GM23248 (cell line): Measurements from ENCODE around the gene DKK3. TPM values are rescaled to one million over a fixed set of nuclear protein-coding genes. Genes with fewer than 3 reads are reported as not detected.

Experiments used
- DNase-seq: peaks from one replicate; pipeline ENCODE4 v3.0.0-alpha.2; 2015
- H2AFZ ChIP-seq: fragments of 200-600 bp; sonication (generic); 2 replicates; pipeline ENCODE4 v1.6.1; 2016; ENCODE audit warnings: antibody characterized with exemption
- H3F3A ChIP-seq: fragments of 200-600 bp; sonication (generic); 2 replicates; pipeline ENCODE4 v1.6.1; 2016; ENCODE audit warnings: mild to moderate bottlenecking, antibody characterized with exemption, mixed run types; ENCODE audit not compliant: insufficient read depth
- H3K27ac ChIP-seq: fragments of 200-600 bp; sonication (generic); 2 replicates; pipeline ENCODE4 v1.5.1; 2016; ENCODE audit warnings: mild to moderate bottlenecking
- H3K27me3 ChIP-seq: fragments of 200-600 bp; sonication (generic); replicated peaks from 2 replicates; pipeline ENCODE4 v1.6.1; 2016; ENCODE audit warnings: mild to moderate bottlenecking; ENCODE audit not compliant: insufficient read depth
- H3K36me3 ChIP-seq: fragments of 200-600 bp; sonication (generic); 2 replicates; pipeline ENCODE4 v1.6.1; 2016; ENCODE audit warnings: low read depth, mild to moderate bottlenecking
- H3K4me1 ChIP-seq: fragments of 200-600 bp; sonication (generic); 2 replicates; pipeline ENCODE4 v1.6.1; 2016; ENCODE audit warnings: mild to moderate bottlenecking; ENCODE audit not compliant: insufficient read depth
- H3K4me2 ChIP-seq: fragments of 200-600 bp; sonication (generic); one replicate; pipeline ENCODE4 v1.6.1; 2016; ENCODE audit warnings: mild to moderate bottlenecking; ENCODE audit not compliant: unreplicated experiment
- H3K4me3 ChIP-seq: fragments of 200-600 bp; sonication (generic); 2 replicates; pipeline ENCODE4 v1.5.1; 2016; ENCODE audit warnings: mild to moderate bottlenecking
- H3K79me2 ChIP-seq: fragments of 200-600 bp; sonication (generic); 2 replicates; pipeline ENCODE4 v1.6.1; 2016; ENCODE audit warnings: mild to moderate bottlenecking; ENCODE audit not compliant: insufficient read depth
- H3K9ac ChIP-seq: fragments of 200-600 bp; sonication (generic); 2 replicates; pipeline ENCODE4 v1.6.1; 2016; ENCODE audit warnings: mild to moderate bottlenecking
- H3K9me2 ChIP-seq: fragments of 200-600 bp; sonication (generic); 2 replicates; pipeline ENCODE4 v1.6.1; 2016; ENCODE audit warnings: mixed run types, mild to moderate bottlenecking, moderate library complexity; ENCODE audit not compliant: insufficient read depth
- H3K9me3 ChIP-seq: fragments of 200-600 bp; sonication (generic); one replicate; pipeline ENCODE4 v1.6.1; 2017; ENCODE audit warnings: low read depth
- H4K20me1 ChIP-seq: fragments of 200-600 bp; sonication (generic); 2 replicates; pipeline ENCODE4 v1.6.0; 2016; ENCODE audit not compliant: insufficient read depth
- EZH2 ChIP-seq: fragments of 200-600 bp; sonication (generic); IDR thresholded peaks from 2 replicates; pipeline ENCODE4 v1.6.1; 2018; ENCODE audit warnings: antibody characterized with exemption, mild to moderate bottlenecking; ENCODE audit not compliant: insufficient read depth, poor library complexity, severe bottlenecking
- EZH2phosphoT487 ChIP-seq: fragments of 200-600 bp; sonication (generic); IDR thresholded peaks from 2 replicates; pipeline ENCODE4 v1.6.1; 2018; ENCODE audit warnings: antibody characterized with exemption, moderate library complexity, mild to moderate bottlenecking, low read depth; ENCODE audit not compliant: insufficient read depth
- WGBS, 2 experiments: methylation state at CpG; one replicate each; pipeline ENCODE4 v1.1.6; 2015 to 2017; ENCODE audit warnings: low lambda C conversion rate in 2 of 2, low coverage in 1 of 2; ENCODE audit errors: missing lambda C conversion rate in 2 of 2; 5-methylcytosine and 5-hydroxymethylcytosine counted together
- in situ Hi-C: fragments of 300-500 bp; cut with MboI; formaldehyde crosslinking; loops from 2 replicates; pipeline ENCODE4 v1.15.0; 2020
- polyA plus RNA-seq: library from polyadenylated mRNA; unstranded; fragments of >200 nt; fragmentation: Nextera tagmentation; extraction: Ambion mirVana; gene quantifications from 2 replicates; pipeline ENCODE4 v1.2.1, GENCODE V29; 2016
- total RNA-seq: library from RNA; depleted of rRNA; stranded (reverse); fragments of >200 nt; shearing (Covaris generic); gene quantifications from 2 replicates; pipeline ENCODE4 v1.2.3, GENCODE V29; 2014

Gene DKK3
- total and polyA plus RNA-seq, 2 experiments from 2014 or later = 225 to 237 TPM

DNA sequence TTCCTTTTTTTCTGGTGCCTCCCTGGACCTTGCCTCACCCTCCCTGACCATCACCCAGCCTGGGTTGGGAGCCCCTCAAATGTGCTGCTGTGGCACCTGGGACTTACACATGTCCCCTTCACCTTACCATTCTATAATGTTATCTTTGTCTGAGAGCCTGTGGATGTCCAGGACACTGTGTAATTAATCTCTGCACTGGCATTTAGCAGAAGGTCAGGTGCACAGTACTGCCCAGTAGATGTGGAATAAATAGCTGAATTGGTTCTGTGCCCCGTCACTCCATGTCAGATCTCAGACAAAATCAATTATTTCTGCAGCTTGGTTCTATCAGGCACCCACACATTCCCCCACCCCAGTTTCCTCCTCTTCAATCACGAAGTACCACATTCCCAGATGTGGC, 19.9 kb upstream of the DKK3 start:
- H4K20me1 ChIP-seq = no peaks in the 10 kb centered on the region
- H3F3A ChIP-seq = peaks cover 20% of the 10 kb centered on the region; the same call in 1 of the 2 replicates
- H3K27me3 ChIP-seq = no peaks in the 10 kb centered on the region
- in situ Hi-C loops = no loop called here
- 94 to 98% methylated on average over 2 of the region's 2 CpGs for WGBS, 2 experiments
- H3K4me1 ChIP-seq = peaks cover 10% of the 10 kb centered on the region
- H3K27ac ChIP-seq = no peak overlapping the region
- H3K9ac ChIP-seq = no peak overlapping the region
- H3K79me2 ChIP-seq = no peaks in the 10 kb centered on the region
- TF ChIP-seq EZH2 = no peak
- TF ChIP-seq EZH2phosphoT487 = no peak
- DNase-seq = no peak
- no peaks in the 10 kb centered on the region for H3K9me3 ChIP-seq
- H2AFZ ChIP-seq = no peak overlapping the region
- H3K9me2 ChIP-seq = no peaks in the 10 kb centered on the region
- H3K4me3 ChIP-seq = no peak overlapping the region
- no peak overlapping the region for H3K4me2 ChIP-seq
- no peaks in the 10 kb centered on the region for H3K36me3 ChIP-seq

- H3K4me1 ChIP-seq = peaks cover 10% of the 10 kb centered on the region
- no peaks in the 10 kb centered on the region for H3K27me3 ChIP-seq
- H3K79me2 ChIP-seq = no peaks in the 10 kb centered on the region
- H3K36me3 ChIP-seq = no peaks in the 10 kb centered on the region
- H3K9me3 ChIP-seq = no peaks in the 10 kb centered on the region
- in situ Hi-C loops = no loop called here
- no peak overlapping the region for H3K4me3 ChIP-seq
- no peak overlapping the region for H2AFZ ChIP-seq
- H3K27ac ChIP-seq = no peak overlapping the region
- no peaks in the 10 kb centered on the region for H3K9me2 ChIP-seq
- WGBS, 2 experiments = 95 to 96% methylated on average over 4 of the region's 4 CpGs
- no peaks in the 10 kb centered on the region for H4K20me1 ChIP-seq
- no peak for DNase-seq
- no peak overlapping the region for H3K9ac ChIP-seq
- H3K4me2 ChIP-seq = no peak overlapping the region
- TF ChIP-seq EZH2phosphoT487 = no peak
- no peak for TF ChIP-seq EZH2
- peaks cover 20% of the 10 kb centered on the region; the same call in 1 of the 2 replicates for H3F3A ChIP-seq
These were observed 18.1 kb upstream of the DKK3 start for GRCh38 chr11:12026331-12027211.

DNA sequence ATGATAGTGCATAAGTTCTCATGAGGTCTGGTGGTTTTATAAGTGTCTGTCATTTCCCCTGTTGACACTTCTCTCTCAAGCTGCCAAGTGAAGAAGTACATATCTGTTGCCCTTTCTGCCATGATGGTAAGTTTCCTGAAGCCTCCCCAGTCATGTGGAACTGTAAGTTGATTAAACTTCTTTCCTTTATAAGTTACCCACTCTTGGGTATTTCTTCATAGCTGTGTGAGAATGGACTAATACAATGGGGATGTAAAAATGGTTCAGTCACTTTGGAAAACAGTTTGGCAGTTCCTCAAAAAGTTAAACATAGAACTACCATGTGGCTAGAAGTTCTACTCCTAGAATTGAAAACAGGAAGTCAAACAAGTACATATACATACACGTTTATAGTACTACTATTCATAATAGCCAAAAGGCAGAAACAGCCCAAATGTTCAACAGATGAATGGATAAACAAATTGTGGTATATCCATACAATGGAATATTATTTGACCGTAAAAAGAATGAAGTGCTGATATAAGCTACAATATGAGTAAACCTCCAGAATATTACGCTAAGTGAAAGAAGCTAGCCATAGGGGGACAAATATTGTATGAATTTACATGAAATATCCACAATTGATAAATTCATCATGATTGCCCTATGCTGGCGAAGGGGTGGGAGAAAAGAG, 16.0 kb upstream of the DKK3 start:
- WGBS, 2 experiments = 69% methylated on average over 4 of the region's 4 CpGs
- H3K4me2 ChIP-seq = no peak overlapping the region

DNA sequence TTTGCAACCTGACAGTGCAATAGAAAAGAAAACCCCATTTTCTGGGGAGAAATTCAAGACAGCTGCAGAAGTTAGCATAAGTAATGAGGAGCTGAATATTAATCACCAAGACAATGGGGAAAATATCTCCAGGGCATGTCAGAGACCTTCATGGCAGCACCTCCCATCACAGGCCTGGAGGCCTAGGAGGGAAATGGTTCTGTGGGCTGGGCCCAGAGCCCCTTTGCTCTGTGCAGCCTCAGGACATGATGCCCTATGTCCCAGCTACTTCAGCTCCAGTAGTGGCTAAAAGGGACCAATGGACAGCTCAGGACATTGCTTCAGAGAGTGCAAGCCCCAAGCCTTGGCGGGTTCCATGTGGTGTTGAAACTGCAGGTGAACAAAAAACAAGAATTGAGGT, 14.6 kb upstream of the DKK3 start:
- Histone ChIP-seq H3K4me3 (no peak overlapping the region), H3F3A (peaks cover 7% of the 10 kb centered on the region), H3K4me2 (no peak overlapping the region), H3K9me3 (no peaks in the 10 kb centered on the region), H2AFZ (no peak overlapping the region), H3K79me2 (no peaks in the 10 kb centered on the region), H4K20me1 (no peaks in the 10 kb centered on the region), H3K9me2 (no peaks in the 10 kb centered on the region), H3K4me1 (peaks cover 3% of the 10 kb centered on the region), H3K36me3 (no peaks in the 10 kb centered on the region), H3K9ac (no peak overlapping the region), H3K27ac (no peak overlapping the region), H3K27me3 (no peaks in the 10 kb centered on the region)
- DNase-seq = no peak
- WGBS, 2 experiments = 64 to 93% methylated on average over 1 of the region's 1 CpG
- in situ Hi-C loops = no loop called here
- TF ChIP-seq EZH2 = no peak
- no peak for TF ChIP-seq EZH2phosphoT487

More for the DNA sequence above, 16.0 kb upstream of the DKK3 start:
- Histone ChIP-seq H3K36me3 (no peaks in the 10 kb centered on the region), H3K9ac (no peak overlapping the region), H3K27ac (no peak overlapping the region), H3K4me1 (no peaks in the 10 kb centered on the region), H3K27me3 (no peaks in the 10 kb centered on the region), H3K9me3 (no peaks in the 10 kb centered on the region), H3K9me2 (no peaks in the 10 kb centered on the region), H3F3A (no peaks in the 10 kb centered on the region), H3K79me2 (no peaks in the 10 kb centered on the region), H3K4me3 (no peak overlapping the region), H4K20me1 (no peaks in the 10 kb centered on the region), H2AFZ (no peak overlapping the region)
- TF ChIP-seq EZH2 = no peak
- TF ChIP-seq EZH2phosphoT487 = no peak
- in situ Hi-C loops = no loop called here
- no peak for DNase-seq
